ENCODE results near the gene MFSD6. TPM values are rescaled to one million over a fixed set of nuclear protein-coding genes. Genes with fewer than 3 reads are reported as not detected.
A peak's percentile ranks its signal among the peaks of the same experiment; 100 is the strongest.

The MFSD6 gene
- total RNA-seq, 4 donors from 2014 or later, result 76.3 to 99.1 (median 83.0) TPM

- H3K4me1 ChIP-seq, result peaks cover 0 to 28% (median 22%) of the 10 kb centered on the region in 4 donors
- H3K36me3 ChIP-seq, result no peaks in the 10 kb centered on the region
- H3K4me3 ChIP-seq, result no peak overlapping the region
- no peaks in the 10 kb centered on the region for H3K27me3 ChIP-seq
- in situ Hi-C loops (cut with MboI; ENCODE audit: low pct_ligation_motif_present in 1 of 4, low pct_unique_long_range_greater_than_20kb in 1 of 4, low sequenced_read_pairs in 3 of 4) (loop anchor here in 3 of 4 donors (10.0 to 25.0 kb wide), 3 partner anchors 124 to 424 kb away; no protein-coding TSS in a partner anchor), intact Hi-C loops (cut with DNase I; ENCODE audit: low total_unique reads) (no loop called here)
- peak overlapping the region in 1 of 4 donors; percentile 74 for H3K27ac ChIP-seq
- H3K9me3 ChIP-seq, result no peaks in the 10 kb centered on the region
- WGBS, 2 donors (ENCODE audit: low coverage in 1 of 2), result 60% methylated on average over 2 of the region's 2 CpGs
- TF ChIP-seq POLR2A (IDR thresholded peaks at IDR 0.05), result no peak
- TF ChIP-seq, protein P1, sequence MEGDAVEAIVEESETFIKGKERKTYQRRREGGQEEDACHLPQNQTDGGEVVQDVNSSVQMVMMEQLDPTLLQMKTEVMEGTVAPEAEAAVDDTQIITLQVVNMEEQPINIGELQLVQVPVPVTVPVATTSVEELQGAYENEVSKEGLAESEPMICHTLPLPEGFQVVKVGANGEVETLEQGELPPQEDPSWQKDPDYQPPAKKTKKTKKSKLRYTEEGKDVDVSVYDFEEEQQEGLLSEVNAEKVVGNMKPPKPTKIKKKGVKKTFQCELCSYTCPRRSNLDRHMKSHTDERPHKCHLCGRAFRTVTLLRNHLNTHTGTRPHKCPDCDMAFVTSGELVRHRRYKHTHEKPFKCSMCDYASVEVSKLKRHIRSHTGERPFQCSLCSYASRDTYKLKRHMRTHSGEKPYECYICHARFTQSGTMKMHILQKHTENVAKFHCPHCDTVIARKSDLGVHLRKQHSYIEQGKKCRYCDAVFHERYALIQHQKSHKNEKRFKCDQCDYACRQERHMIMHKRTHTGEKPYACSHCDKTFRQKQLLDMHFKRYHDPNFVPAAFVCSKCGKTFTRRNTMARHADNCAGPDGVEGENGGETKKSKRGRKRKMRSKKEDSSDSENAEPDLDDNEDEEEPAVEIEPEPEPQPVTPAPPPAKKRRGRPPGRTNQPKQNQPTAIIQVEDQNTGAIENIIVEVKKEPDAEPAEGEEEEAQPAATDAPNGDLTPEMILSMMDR (IDR thresholded peaks at IDR 0.05), result peak; percentile 24 to 65 (median 48)
- no peak for DNase-seq
Measured at GRCh38 chr2:190511104-190511503, 102.9 kb downstream of the MFSD6 start.

DNA sequence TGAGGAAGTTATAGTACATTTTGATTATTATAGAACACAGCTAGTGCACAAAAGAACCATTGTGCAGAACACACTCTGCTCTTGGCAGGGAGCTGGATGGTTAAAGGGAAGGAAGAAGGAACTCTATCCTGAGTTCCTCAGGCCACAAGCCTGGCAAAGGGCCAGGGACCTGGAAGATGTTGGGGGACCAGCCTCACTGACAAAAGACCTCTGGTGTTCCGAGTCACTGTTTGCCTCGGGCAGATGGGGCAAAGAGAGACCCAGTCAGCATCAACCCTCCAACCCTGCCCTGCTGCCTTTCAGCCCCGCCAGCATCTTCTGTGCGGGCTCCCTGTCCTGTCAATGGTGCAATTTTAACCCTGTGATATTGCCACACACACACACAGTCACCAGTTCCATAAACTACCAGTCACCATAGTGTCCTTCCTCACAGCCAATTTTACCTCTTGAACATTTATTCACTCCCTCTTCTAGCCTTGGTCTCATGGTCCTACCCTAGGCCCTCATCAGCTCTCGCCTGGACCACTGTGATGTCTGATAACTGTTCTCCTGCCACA, 104.5 kb downstream of the MFSD6 start:
- TF ChIP-seq POLR2A (IDR thresholded peaks at IDR 0.05), result no peak
- TF ChIP-seq, protein P1 (IDR thresholded peaks at IDR 0.05), result no peak
- TF ChIP-seq EP300 (IDR thresholded peaks at IDR 0.05; ENCODE audit: low read depth), result no peak
- no peak for TF ChIP-seq POLR2AphosphoS5 (IDR thresholded peaks at IDR 0.05)
- Histone ChIP-seq H3K27me3 (no peaks in the 10 kb centered on the region), H3K4me3 (no peak overlapping the region), H3K4me1 (peaks cover 0 to 19% (median 12%) of the 10 kb centered on the region in 4 donors), H3K9me3 (no peaks in the 10 kb centered on the region), H3K27ac (no peak overlapping the region), H3K36me3 (no peaks in the 10 kb centered on the region)
- in situ Hi-C loops (cut with MboI; ENCODE audit: low pct_ligation_motif_present in 1 of 4, low pct_unique_long_range_greater_than_20kb in 1 of 4, low sequenced_read_pairs in 3 of 4), result loop anchor here in 3 of 4 donors (10.0 to 25.0 kb wide), 3 partner anchors 125 to 425 kb away; no protein-coding TSS in a partner anchor
- intact Hi-C loops (cut with DNase I; ENCODE audit: low total_unique reads), result no loop called here
- WGBS, 2 donors (ENCODE audit: low coverage in 1 of 2), result 80 to 81% methylated on average over 1 to 5 of the region's 5 CpGs
- no peak for DNase-seq

DNA sequence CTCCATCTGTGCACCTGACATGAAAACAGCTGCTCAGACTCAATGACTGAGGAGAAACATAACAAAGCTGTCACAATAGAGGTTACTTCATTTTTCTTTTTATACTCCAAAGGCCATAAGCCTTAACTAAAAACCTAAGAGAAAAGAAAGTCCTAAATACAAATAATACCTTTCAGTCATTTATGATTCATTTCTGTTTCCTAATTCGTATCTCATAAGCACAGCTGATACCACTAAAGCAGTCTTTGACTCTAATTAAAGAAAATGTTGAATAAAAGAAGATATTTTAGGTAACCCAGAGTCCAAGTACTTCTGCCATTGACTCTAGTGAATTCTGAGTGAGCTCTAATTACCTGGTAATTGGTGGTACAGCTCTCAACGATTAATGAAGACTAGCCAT, 105.7 kb downstream of the MFSD6 start:
- TF ChIP-seq POLR2A (IDR thresholded peaks at IDR 0.05) (no peak), POLR2AphosphoS5 (IDR thresholded peaks at IDR 0.05) (no peak), EP300 (IDR thresholded peaks at IDR 0.05; ENCODE audit: low read depth) (no peak)
- no peak for DNase-seq
- 82 to 97% methylated on average over 2 of the region's 2 CpGs for WGBS, 2 donors (ENCODE audit: low coverage in 1 of 2)
- in situ Hi-C loops (cut with MboI; ENCODE audit: low pct_ligation_motif_present in 1 of 4, low pct_unique_long_range_greater_than_20kb in 1 of 4, low sequenced_read_pairs in 3 of 4), result loop anchor here in 3 of 4 donors (10.0 to 25.0 kb wide), 3 partner anchors 127 to 427 kb away; no protein-coding TSS in a partner anchor
- no peaks in the 10 kb centered on the region for H3K9me3 ChIP-seq
- intact Hi-C loops (cut with DNase I; ENCODE audit: low total_unique reads), result no loop called here
- no peak overlapping the region for H3K4me3 ChIP-seq
- no peak overlapping the region for H3K27ac ChIP-seq
- no peaks in the 10 kb centered on the region for H3K27me3 ChIP-seq
- H3K36me3 ChIP-seq, result no peaks in the 10 kb centered on the region
- H3K4me1 ChIP-seq, result peaks cover 0 to 15% (median 8%) of the 10 kb centered on the region in 4 donors

GRCh38 chr2:190514676-190515075, 106.5 kb downstream of the MFSD6 start:
- DNase-seq, result no peak
- Histone ChIP-seq H3K27ac (no peak overlapping the region), H3K36me3 (no peaks in the 10 kb centered on the region), H3K9me3 (no peaks in the 10 kb centered on the region), H3K4me1 (peaks cover 0 to 10% (median 6%) of the 10 kb centered on the region in 4 donors), H3K4me3 (no peak overlapping the region), H3K27me3 (no peaks in the 10 kb centered on the region)
- intact Hi-C loops (cut with DNase I; ENCODE audit: low total_unique reads), result no loop called here
- in situ Hi-C loops (cut with MboI; ENCODE audit: low pct_ligation_motif_present in 1 of 4, low pct_unique_long_range_greater_than_20kb in 1 of 4, low sequenced_read_pairs in 3 of 4), result loop anchor here in 3 of 4 donors (10.0 to 25.0 kb wide), 3 partner anchors 127 to 427 kb away; no protein-coding TSS in a partner anchor
- TF ChIP-seq, protein P1 (IDR thresholded peaks at IDR 0.05), result no peak
- no peak for TF ChIP-seq POLR2AphosphoS5 (IDR thresholded peaks at IDR 0.05)
- TF ChIP-seq POLR2A (IDR thresholded peaks at IDR 0.05), result no peak
- TF ChIP-seq EP300 (IDR thresholded peaks at IDR 0.05; ENCODE audit: low read depth), result no peak
- 100% methylated on average over 1 of the region's 1 CpG for WGBS, 2 donors (ENCODE audit: low coverage in 1 of 2)
